Activated T-helper 9 cell treated with anti-CD3 and anti-CD28 coated beads, Interleukin-2, amount 50 U/mL, for 16 hours (primary cell): ENCODE data around the gene CACNG4.

ENCODE experiments used
- DNase-seq: peaks from one replicate; pipeline ENCODE4 v3.0.0-alpha.2; 2020; ENCODE audit warnings: low read depth

CACNG4 gene

GRCh38 chr17:67066717-67067116 lies 102.2 kb downstream of the CACNG4 start:
- no peak for DNase-seq

- DNase-seq = no peak
Measured at GRCh38 chr17:67067571-67068482, 103.3 kb downstream of the CACNG4 start.

GRCh38 chr17:67068999-67069398 lies 104.5 kb downstream of the CACNG4 start:
- DNase-seq = no peak

- DNase-seq = no peak
Measured at GRCh38 chr17:67069603-67070136, 105.2 kb downstream of the CACNG4 start.

GRCh38 chr17:67071595-67071994 lies 107.1 kb downstream of the CACNG4 start:
- DNase-seq = no peak

- DNase-seq = no peak
Measured at GRCh38 chr17:67072885-67073284, 108.4 kb downstream of the CACNG4 start.

- DNase-seq = no peak
Measured at GRCh38 chr17:67074781-67075180, 110.3 kb downstream of the CACNG4 start.

GRCh38 chr17:67076290-67076689 lies 111.8 kb downstream of the CACNG4 start:
- no peak for DNase-seq

GRCh38 chr17:67078292-67078691 lies 113.8 kb downstream of the CACNG4 start:
- no peak for DNase-seq

GRCh38 chr17:67079491-67079890 lies 115.0 kb downstream of the CACNG4 start:
- DNase-seq = no peak

- no peak for DNase-seq
Measured at GRCh38 chr17:67080804-67081203, 116.3 kb downstream of the CACNG4 start.

GRCh38 chr17:67082107-67082506 lies 117.6 kb downstream of the CACNG4 start:
- DNase-seq = no peak
